ENCODE measurements around the gene GMDS.

The GMDS gene

DNA sequence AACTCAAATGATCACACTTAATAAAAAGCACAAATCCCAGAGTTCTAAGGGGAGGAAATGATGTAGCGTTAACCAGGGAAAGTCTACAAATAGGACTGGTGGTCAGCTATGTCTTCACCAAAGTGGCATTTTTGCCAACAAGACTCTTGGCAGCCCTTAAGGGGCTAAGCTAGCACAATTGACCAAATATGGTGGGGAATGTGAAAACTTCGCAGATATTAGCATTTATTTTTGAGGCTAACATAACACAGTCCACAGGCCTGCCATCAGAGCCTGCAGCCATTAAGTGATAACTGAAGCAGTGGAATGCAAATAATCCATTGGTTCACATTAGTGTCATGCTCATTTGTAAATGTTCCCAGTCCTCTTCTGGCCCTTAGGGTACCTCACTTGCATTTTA, 361.1 kb downstream of the GMDS start:
- no peak for DNase-seq

DNA sequence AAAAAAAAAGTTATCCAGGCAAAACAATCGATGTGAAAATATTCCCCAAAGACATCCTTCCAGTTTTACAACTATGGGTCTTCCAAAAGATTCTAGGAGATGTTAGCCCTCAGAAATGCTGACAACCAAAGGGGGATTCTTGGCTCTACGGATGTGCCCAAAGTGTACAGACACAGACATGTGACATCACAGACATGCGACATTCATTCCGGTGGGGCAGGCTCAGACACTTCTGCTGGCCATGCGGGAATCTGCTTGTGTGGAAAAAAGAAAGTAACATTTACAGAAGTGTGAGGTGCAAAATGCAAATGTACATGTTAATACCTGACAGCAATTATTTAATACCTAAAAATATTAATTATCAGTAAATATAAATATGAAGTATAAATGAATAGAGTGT, 367.1 kb downstream of the GMDS start:
- DNase-seq: no peak

DNA sequence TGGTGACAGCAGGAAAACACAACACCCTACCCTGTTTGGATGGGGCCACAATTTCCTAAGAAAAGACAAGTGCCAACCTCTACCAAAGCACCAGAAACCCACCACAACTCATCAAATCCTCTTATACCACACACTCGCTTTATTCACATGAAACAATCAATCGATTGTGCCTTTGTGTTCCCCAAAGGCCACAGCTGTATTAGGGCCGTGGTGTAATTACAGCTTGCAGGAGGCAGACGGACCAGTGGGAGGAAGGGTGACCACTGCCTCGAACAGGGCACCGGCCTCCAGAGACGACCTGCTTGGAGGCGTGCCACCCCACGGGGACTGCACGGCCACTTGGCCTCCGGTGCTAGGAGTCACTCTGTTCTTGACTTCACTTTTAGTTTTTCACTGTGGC, 371.6 kb downstream of the GMDS start:
- DNase-seq: no peak

DNA sequence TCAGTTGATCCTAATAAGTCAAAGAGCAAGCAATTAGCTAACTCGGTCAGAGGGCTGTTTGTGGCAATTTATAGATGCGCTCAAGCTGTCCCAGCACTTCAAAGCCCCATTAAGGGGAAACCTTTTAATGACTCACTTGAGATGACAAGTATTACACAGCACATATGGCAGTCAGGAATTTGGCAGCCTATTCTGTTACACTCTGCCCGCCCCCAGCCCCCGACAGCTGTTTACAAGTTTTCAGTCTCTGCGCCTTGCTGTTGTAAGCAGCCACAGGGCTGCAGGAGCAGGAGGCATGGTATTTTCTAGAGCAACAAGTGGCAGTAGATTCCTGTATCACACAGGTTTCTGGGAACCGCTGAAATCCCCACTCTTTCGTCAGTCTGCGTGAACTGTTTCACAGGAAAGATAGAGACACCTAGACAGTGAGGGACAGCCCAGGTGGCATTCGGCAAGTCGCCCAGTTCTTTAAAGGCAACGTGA, 372.7 kb downstream of the GMDS start:
- no peak for DNase-seq

DNA sequence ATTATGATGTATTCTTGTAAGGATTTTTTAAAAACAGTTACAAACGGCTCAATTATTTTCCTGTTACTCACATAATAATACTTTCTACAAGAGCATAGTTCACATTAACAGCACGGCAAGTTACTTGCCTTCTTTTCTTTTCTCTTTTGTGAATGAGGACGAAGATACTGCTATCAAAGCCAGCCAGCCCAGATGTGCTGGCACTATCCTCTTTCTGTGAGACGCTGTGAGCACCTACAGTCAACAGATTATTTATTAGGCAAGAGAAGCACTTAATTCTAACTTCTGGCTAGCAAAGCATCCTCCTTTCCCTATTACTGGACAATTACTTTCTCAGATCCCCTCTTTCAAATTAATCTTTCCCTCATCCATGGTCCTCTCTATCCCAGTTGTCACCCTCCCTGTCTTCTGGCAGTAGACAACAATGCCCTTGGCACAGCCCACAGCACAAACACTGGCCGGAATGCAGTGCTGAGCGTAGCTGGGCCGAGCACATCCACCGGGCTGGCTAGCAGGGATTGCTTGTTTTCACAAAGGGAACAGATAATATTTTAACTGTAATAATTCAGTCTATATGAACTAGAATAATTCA, 373.6 kb downstream of the GMDS start:
- DNase-seq: no peak

DNA sequence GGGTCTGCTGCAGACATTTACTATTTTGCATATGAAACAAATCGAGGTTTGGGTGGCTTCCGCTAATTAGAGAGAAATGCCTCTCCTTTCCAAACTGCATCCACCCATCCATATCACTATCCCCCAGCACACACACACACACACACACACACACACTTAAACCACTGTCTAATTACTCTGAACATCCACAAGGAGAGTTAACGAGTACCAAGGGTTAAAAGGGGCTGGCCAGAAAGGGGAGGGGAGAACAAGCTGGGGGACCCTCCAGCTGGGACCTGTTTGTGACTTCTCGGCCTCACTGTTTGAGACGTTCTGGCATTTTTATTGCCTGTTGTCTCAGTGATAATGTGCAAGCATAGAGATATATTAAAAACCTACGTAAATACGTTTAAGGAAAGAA, 374.5 kb downstream of the GMDS start:
- no peak for DNase-seq

DNA sequence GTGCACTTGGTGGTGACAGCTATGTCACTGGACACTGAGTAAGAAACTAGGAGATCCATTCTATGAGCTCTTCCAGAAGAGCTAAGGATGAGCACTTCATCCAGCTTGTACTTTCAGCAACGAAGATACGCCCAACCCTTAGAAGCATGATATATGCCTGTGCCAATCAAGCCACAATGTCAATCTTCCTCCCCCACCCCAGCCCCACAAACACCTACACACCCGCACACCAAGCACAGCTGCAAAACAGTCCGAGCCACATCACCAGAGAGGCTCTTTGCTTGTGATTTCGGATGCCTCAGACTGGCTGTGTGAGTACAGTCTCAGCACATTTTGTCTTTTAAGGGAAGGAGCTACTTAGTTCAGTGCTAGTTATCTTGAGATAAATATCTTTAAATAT, 375.2 kb downstream of the GMDS start:
- no peak for DNase-seq

DNA sequence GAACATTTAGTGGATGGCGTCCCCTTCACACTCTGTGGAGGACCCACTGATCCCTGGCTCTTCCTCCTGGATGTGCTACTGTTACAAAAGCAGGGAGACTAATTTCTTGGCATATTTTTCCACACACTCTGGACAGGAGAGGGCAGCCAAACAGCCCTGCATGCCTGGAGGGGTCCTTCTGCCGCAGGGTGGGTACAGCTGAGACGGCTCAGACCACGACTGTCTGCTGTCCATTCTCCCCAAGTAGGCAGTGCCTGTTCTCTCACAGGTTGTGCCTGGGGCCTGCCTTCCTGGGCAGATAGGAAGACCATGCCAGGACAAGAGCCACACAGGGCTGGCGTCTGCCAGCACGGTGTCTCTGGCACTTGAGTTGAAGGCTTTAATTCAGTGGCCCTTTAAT, 375.6 kb downstream of the GMDS start:
- DNase-seq: no peak

DNA sequence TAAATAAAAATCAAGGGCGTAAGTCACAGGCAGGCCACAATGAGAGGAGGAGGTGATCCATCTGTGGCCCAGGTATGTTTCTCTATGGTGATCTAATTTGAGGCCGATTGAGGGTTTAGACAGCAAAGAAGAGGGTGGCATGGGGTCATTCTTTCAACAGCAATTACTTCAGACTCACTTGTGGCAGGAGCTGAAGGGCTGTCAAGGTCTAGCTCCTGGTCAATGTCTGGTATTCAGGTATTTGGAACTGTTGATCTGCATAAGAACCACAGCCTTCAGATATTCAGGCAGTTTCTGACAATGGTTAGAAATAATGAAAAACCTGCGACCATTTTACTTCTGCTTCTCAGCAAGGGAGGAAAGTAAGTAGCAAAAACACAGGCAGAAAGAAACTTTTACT, 376.1 kb downstream of the GMDS start:
- no peak for DNase-seq

DNA sequence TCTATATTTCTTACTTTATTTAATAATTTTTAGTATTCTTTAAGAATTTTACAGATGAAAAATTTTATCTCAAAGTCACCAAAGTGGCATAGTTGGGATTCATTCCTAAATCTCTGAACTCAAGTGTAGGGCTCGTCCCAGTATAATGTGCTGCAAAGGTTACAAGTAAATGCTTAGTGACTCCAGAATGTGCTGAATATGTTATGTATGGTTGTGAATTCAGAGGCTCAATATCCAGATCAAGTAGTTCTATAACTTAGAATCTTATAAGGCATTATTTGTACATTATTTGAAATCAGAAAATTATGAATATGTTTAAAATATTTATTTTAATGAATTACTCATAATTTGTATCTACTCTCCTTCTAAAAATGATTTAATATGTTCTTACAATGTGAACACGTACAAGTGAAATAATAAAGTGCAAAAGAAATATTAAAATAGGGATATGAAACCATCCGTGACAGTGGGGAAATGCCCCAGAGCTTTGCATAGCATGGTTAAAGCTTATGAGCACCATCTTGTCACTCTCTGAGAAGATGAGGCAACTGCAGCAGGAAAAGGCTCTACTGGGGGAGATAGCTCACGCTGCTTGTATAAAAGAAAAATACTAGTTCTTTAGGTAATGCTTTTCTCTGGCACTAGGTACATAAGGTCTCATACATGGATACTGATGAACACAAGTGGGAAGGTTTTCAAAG, 376.7 kb downstream of the GMDS start:
- no peak for DNase-seq

DNA sequence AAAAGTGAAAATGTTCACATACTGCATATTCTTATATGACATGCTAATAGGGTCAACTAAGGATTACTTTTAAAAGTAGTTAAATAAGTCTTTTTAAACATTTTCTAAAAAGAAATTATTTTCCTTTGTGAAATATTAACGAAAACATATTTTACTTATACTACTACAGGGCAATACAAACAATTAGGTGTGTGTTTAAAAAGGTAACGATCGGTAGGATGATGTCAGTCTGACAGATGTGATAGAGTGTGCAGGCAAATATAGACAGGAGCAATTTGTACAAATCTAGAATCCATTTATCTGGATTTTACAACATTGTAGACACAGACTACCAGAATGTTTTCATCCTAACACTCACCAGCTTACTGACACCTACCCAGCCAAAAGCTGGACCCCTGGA, 378.2 kb downstream of the GMDS start:
- no peak for DNase-seq

DNA sequence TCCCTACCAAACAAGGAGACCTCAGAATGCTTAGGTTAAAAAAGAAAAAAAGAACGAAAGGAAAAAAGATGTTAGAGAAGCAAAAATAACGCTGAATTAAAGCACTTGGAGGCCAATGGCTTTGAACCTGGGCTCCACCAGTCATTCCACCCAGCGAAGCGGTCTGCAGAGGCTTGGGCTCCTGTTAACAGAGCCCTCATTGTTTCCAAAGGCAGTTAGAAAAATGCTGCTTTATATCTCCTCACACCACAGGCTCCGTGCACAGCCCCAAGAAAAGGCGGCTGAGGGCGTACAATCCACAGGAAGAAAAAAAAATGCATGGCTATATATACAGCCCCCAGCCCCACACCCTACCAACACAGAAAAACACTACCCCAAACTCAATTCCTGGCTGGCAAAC, 379.8 kb downstream of the GMDS start:
- no peak for DNase-seq

DNA sequence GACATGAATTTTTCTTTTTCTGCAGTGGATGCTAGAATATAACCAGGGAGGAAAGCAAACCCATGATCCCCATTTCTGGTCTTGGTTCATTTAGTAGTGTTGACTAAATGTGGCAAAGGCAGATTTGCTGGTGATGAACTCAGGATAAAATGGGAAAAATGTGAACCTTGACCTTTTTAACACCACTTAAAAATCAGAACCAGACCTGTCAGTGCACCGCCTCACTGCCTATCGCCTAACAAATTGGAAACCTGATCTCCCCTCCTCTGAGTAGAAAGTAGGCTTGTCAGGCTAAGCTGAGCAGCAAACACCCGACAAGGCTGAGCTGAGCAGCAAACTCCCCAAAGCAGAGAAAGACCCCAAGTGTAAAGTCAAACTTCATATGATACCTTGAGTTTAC, 380.9 kb downstream of the GMDS start:
- no peak for DNase-seq

DNA sequence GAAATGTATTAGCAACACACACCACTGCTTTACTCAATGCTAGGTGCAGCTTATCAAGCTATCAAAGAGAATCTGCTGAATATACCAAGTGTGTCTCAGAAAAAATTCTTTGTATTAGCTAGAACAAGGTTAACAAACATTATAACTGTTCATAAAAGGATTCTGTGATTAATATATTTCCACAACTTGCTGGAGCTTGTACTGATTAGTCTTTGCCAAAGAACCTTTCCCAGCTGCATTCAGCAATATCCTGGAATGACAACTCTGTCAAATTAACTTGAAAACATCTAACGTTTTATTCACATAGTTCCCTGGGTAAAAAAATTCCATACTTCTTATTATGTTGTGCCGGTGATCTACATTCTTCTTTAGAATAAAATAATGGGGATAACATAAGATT, 383.0 kb downstream of the GMDS start:
- no peak for DNase-seq

DNA sequence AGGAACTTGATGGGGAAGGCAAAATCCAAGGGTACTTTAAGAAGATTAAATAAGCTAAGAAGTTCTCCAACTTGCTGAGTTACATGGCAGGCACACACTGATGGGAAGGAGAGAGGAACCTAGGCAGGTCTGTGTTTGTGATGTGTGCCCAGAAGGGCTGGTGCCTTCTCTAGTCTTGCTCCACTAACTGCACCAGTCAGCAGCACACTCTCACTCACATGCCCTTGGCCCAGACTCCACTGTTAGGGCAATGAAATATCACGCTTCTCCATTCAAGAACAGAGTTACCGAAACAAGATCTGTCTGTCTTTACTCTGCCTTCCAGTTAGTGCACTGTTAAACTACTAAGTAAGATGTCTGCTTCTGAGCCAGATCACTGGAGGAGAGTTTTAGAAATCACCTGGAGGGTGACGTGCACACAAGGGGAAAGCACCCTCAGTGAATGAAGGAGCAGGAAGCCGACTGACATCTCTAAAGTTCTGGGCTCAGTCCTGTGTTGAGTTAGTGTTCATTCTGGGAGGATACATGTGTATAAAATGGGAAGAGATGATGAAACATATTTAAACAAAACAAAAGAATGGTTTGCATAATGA, 384.6 kb downstream of the GMDS start:
- no peak for DNase-seq

DNA sequence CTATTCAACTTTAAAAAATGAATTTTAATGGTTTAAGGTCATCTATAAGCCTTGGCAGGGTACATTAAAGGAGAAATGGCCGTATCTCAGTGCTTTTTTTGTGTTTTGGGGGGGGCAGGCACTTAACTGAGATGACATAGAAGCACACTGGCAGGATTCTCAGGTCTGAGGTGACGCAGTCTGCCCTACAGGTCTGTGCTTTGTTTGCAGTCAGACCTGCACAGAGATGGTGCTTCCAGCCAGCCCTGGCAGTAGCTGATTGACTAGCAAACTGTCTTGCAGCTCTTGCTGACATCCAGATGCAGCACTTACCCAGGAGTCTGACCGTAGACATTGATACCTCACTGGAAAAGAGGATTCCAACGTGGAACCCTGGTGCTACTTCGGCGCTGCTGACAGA, 386.5 kb downstream of the GMDS start:
- no peak for DNase-seq

DNA sequence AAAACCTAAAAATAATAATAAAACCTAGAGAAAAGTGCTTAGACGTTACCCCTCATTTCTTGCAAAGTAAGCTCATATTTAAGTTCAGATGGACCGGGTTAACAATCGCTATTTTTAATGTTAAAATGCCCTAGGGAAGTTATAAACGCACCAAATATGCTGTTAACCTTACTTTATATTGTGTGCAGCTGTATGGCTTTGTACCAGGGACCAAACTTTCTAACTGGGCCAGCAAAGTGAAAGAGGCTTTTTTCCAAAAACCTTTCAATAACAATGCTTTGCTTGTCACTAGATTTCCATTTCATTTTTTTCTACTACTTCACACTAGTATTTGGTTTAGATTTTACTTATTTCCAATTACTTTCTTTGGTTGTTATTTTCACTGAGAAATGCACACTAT, 387.2 kb downstream of the GMDS start:
- DNase-seq: no peak

DNA sequence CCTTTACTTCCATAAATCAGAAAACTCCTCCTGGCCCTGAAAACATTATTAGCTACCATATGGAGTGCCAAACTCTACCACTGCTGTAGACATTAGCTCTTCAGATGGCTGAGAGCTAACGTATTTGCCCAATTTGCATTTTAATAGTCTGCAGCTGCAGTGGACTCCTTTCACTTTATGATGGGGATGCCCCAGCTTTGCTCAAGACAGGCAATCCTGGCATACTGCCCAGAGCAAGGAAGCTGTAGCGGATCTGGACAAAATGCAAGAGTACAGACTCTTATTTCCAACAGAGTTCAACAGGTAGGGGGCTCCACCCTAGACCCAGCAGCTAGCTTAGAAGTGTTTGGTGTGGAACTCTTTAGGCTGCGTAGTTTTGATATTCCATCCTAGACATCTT, 389.0 kb downstream of the GMDS start:
- no peak for DNase-seq

DNA sequence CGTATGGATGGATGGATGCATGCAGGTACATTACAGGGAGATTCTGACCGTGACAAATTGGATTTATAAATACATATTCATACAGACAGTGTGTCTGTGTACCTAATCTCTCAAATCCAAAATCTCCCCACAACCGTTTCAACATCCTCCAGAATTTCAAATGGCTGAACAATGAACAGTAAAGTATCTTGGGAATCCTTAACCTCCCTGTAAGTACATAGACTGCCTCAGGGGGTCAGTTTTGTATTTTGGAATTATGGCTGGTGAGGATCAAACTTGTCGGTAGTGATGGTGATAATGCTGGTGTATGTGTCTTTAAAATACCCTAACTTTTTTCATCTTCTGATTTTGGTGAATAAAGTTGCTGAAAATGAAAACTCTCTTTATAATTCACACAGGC, 389.5 kb downstream of the GMDS start:
- DNase-seq: no peak

DNA sequence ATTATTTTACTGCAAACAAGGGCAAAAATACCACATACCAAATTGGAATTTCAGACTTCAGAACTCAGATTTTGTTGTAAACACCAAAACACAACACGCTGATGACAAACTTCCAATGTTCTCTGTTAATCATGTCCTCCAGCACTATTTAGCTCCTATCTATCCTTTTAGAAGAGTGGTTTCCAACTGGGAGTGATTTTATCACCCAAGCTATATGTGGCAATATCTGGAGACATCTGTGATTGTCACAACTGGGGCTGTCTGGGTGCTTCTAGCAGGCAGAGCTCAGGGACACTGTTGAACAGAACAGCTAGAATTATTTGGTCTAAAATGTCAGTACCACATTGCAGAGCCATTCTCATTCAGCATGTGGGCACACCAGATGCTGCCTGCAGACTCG, 391.1 kb downstream of the GMDS start:
- DNase-seq: no peak

DNA sequence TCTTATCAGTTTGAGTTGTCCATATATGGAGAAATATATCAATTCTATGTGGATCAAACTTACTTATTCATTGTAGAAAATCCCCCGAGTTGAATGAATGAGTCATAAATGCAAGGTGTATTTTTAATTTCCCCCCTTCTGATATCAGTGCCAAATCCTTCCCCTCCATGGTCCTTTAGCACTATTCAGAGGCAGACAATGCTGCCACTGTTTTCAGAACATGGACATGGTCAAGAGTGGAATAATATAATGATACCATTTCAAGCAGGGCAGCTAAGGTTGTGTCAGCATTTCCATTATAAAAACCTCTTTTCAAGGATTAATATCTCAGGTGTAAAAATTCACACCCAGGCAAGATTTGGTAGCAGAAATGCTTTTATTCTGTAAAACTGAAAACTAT, 391.6 kb downstream of the GMDS start:
- DNase-seq: no peak

DNA sequence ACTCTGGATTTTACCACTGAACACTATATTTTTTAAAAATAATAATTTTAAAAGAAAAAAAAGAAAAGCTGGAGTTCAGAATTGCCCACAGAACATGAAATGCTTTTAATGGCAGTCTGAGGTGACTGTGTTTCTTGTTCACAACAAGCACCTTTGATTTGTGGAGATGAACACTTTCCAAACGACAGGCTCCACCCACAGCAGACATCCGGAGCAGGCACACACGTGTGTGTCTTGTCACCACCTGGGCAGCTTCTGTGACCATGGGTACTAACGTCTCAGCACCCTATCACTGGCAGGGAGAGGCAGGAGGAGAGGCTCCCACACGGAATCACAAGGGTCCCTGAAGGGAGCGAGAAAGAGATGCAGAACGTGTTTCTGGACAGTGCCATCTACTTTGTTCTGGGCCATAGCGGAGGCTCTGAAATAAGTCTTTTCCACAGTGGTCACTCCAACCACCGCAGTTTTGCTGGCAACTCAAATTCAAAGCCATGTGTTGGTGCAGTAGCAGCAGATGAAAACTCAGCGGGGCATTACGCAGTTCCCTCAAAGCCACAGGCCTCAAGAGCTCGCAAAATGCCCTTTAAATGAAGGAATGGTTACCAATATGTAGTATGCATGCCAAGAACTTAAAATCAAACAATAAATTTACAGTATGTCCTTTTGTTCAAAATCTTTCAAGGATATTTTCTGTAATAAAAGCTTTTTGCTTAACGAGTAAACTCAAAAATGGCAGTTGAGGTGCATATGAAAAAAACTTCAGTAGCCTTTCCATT, 393.5 kb downstream of the GMDS start:
- no peak for DNase-seq

DNA sequence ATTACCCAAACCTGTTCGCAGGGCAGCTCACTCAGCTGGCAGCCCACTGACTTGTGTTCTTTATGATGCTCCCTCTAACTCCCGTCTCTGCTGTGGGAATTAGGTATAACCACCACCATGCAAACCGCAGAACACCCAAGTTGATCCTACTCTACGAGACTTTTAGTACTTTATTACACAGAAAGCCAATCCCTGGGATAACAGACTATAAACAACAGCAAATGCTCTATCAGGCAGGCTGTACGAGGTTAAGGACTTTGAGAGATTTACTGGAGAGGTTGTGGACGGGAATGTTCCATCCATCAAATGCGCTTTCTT, 394.6 kb downstream of the GMDS start:
- no peak for DNase-seq

Data from activated CD4-positive, alpha-beta T cell treated with anti-CD3 and anti-CD28 coated beads, Interleukin-2, amount 50 U/mL, for 4 hours (primary cell).